ENCODE data around the gene HNRNPA0.

The HNRNPA0 gene

DNA sequence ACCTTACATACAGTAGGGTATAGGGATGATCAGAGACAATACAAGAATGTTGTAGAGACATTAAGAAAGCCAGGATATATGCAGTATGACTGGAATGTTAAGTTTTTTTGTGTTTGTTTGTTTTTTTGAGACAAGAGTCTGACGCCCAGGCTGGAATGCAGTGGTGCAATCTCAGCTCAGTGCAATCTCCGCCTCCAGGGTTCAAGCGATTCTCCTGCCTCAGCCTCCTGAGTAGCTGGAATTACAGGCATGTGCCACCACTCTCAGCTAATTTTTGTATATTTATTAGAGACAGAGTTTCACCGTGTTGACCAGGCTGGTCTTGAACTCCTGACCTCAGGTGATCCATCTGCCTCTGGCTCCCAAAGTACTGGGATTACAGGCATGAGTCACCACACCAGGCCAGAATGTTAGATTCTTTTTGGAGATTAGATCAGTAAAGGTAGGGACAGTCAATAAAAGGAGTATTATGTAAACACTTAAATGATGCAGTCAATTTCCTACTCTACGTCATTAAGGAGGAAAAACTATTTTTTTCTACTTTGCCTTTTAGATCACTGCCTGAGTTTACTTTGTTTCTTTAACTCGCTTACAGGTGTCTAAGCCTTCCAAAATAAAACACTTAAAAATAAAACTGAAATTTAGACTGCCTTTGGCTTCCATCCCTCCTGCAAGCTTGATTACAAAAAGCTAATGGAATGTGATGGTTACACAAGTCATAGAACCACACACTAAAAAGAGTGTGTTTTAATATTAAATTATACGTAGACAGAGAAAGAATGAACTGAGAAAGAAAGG lies 6.8 kb upstream of the HNRNPA0 start:
- no peak overlapping the region for H3K4me2 ChIP-seq
- H3K27me3 ChIP-seq (ENCODE audit: insufficient read depth, low read depth): no peaks in the 10 kb centered on the region
- H3K4me1 ChIP-seq (ENCODE audit: low read depth, poor library complexity, severe bottlenecking): no peaks in the 10 kb centered on the region
- H3K4me3 ChIP-seq (IDR thresholded peaks at IDR 0.05; ENCODE audit: insufficient read depth, low read depth, low read length): no peak overlapping the region
- H3K36me3 ChIP-seq (ENCODE audit: insufficient read depth): no peaks in the 10 kb centered on the region
- H3K9ac ChIP-seq: no peak overlapping the region
- no peak overlapping the region for H3K27ac ChIP-seq
- no peaks in the 10 kb centered on the region for H4K20me1 ChIP-seq (ENCODE audit: insufficient read depth)
- TF ChIP-seq, protein P1, sequence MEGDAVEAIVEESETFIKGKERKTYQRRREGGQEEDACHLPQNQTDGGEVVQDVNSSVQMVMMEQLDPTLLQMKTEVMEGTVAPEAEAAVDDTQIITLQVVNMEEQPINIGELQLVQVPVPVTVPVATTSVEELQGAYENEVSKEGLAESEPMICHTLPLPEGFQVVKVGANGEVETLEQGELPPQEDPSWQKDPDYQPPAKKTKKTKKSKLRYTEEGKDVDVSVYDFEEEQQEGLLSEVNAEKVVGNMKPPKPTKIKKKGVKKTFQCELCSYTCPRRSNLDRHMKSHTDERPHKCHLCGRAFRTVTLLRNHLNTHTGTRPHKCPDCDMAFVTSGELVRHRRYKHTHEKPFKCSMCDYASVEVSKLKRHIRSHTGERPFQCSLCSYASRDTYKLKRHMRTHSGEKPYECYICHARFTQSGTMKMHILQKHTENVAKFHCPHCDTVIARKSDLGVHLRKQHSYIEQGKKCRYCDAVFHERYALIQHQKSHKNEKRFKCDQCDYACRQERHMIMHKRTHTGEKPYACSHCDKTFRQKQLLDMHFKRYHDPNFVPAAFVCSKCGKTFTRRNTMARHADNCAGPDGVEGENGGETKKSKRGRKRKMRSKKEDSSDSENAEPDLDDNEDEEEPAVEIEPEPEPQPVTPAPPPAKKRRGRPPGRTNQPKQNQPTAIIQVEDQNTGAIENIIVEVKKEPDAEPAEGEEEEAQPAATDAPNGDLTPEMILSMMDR (conservative IDR thresholded peaks at IDR 0.05; ENCODE audit: low read depth, low read length): no peak
- H3K79me2 ChIP-seq (ENCODE audit: insufficient read depth, low read depth): no peaks in the 10 kb centered on the region
- no peak overlapping the region for H2AFZ ChIP-seq (ENCODE audit: low read depth)

DNA sequence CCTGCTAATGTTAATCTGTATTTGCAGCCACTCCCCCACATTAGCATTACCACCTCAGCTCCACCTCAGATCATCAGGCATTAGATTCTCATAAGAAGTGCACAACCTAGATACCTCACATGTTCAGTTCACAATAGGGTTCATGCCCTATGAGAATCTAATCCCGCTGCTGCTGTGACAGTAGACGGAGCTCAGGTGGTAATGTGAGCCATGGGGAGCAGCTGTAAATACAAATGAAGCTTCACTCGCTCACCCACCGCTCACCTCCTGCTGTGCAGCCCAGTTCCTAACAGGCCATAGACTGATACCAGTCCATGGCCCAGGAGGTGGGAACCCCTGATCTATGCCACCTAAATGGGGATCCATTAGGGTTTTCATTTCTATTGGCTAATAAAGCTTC lies 6.1 kb upstream of the HNRNPA0 start:
- H3K27ac ChIP-seq: no peak overlapping the region
- no peaks in the 10 kb centered on the region for H4K20me1 ChIP-seq (ENCODE audit: insufficient read depth)
- TF ChIP-seq, protein P1 (conservative IDR thresholded peaks at IDR 0.05; ENCODE audit: low read depth, low read length): no peak
- H2AFZ ChIP-seq (ENCODE audit: low read depth): no peak overlapping the region
- no peak overlapping the region for H3K4me3 ChIP-seq (IDR thresholded peaks at IDR 0.05; ENCODE audit: insufficient read depth, low read depth, low read length)
- H3K79me2 ChIP-seq (ENCODE audit: insufficient read depth, low read depth): no peaks in the 10 kb centered on the region
- H3K36me3 ChIP-seq (ENCODE audit: insufficient read depth): no peaks in the 10 kb centered on the region
- peaks cover 2% of the 10 kb centered on the region for H3K4me1 ChIP-seq (ENCODE audit: low read depth, poor library complexity, severe bottlenecking)
- no peak overlapping the region for H3K4me2 ChIP-seq
- H3K9ac ChIP-seq: no peak overlapping the region
- H3K27me3 ChIP-seq (ENCODE audit: insufficient read depth, low read depth): no peaks in the 10 kb centered on the region

DNA sequence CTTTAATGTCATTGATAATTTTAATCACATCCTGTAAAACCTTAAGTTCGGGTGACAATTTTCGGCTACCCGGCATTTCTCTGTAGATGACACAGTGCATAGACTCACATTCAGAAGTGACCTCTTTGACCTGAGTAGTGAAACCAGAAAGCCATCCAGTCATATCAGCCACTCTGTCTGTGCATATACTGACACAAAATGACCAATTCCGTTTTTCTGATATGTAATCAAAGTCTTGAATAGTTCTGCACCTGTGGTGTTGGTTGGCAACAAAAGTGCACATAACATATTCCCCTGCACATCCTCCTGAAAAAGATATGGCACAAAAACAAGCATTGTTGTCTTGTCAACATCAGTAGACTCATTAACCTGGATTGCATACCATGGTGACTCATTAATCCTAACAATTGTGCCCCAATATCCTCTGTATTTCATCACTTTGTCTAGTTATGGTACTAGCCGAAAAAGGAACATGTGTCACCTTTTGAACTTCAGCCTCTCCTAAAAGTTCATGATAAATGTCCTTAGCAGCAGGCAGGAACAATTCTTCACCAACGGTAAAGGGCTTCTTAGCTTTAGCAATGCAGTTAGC lies 4.6 kb upstream of the HNRNPA0 start:
- no peak overlapping the region for H3K27ac ChIP-seq
- H3K4me2 ChIP-seq: no peak overlapping the region
- TF ChIP-seq, protein P1 (conservative IDR thresholded peaks at IDR 0.05; ENCODE audit: low read depth, low read length): no peak

DNA sequence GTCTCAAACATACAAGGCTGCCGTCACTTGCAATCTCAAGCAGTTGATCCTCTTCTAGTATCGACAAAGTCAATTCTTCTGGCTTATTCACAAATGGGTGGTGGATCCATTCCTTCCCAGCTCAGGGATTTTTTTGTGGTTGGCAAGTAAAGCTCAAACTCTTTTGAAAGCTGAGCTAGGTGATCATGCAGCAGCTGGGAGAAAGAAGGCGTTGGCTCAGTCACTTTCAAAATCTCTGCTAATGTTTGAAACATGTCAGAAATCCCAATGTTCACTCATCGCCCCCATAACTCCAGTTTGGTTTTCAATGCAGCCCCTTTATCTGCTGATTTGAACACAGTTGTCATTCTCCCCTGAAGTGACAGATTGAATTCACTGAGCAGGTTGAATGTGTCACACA lies 4.0 kb upstream of the HNRNPA0 start:
- H3K4me2 ChIP-seq: no peak overlapping the region
- no peak overlapping the region for H2AFZ ChIP-seq (ENCODE audit: low read depth)
- H3K9ac ChIP-seq: no peak overlapping the region
- H3K36me3 ChIP-seq (ENCODE audit: insufficient read depth): no peaks in the 10 kb centered on the region
- no peak overlapping the region for H3K27ac ChIP-seq
- H3K79me2 ChIP-seq (ENCODE audit: insufficient read depth, low read depth): peaks cover 9% of the 10 kb centered on the region
- H3K27me3 ChIP-seq (ENCODE audit: insufficient read depth, low read depth): no peaks in the 10 kb centered on the region
- no peak overlapping the region for H3K4me3 ChIP-seq (IDR thresholded peaks at IDR 0.05; ENCODE audit: insufficient read depth, low read depth, low read length)
- H4K20me1 ChIP-seq (ENCODE audit: insufficient read depth): no peaks in the 10 kb centered on the region; the same call in 1 of the 2 replicates
- TF ChIP-seq, protein P1 (conservative IDR thresholded peaks at IDR 0.05; ENCODE audit: low read depth, low read length): no peak
- peaks cover 6% of the 10 kb centered on the region for H3K4me1 ChIP-seq (ENCODE audit: low read depth, poor library complexity, severe bottlenecking)

More for the DNA sequence above, 4.6 kb upstream of the HNRNPA0 start:
- peaks cover 2% of the 10 kb centered on the region for H3K79me2 ChIP-seq (ENCODE audit: insufficient read depth, low read depth)
- no peak overlapping the region for H2AFZ ChIP-seq (ENCODE audit: low read depth)
- peaks cover 6% of the 10 kb centered on the region for H3K4me1 ChIP-seq (ENCODE audit: low read depth, poor library complexity, severe bottlenecking)
- H4K20me1 ChIP-seq (ENCODE audit: insufficient read depth): no peaks in the 10 kb centered on the region
- H3K27me3 ChIP-seq (ENCODE audit: insufficient read depth, low read depth): no peaks in the 10 kb centered on the region
- no peak overlapping the region for H3K9ac ChIP-seq
- H3K4me3 ChIP-seq (IDR thresholded peaks at IDR 0.05; ENCODE audit: insufficient read depth, low read depth, low read length): no peak overlapping the region
- H3K36me3 ChIP-seq (ENCODE audit: insufficient read depth): no peaks in the 10 kb centered on the region

All from KMS-11 (cell line).